Esophagus squamous epithelium (tissue), 5 donors: Measurements from ENCODE around the gene TREX2. TPM values are rescaled to one million over a fixed set of nuclear protein-coding genes. Genes with fewer than 3 reads are reported as not detected.

Experiments used
- DNase-seq: peaks from one replicate; lab custom pipeline; 2025; lab: John Stamatoyannopoulos, UW
- H3K27ac ChIP-seq, 4 donors: fragments of 200-600 bp; sonication (generic); one replicate each; pipeline ENCODE4 v1.5.1; 2016 to 2019; ENCODE audit warnings: mild to moderate bottlenecking in 1 of 4
- H3K27me3 ChIP-seq, 4 donors: fragments of 200-600 bp; sonication (generic); 1 replicate in 3 of 4; 2 replicates in 1 of 4; pipeline versions ENCODE4 v1.5.1 to v1.6.0; 2017 to 2021; ENCODE audit warnings: antibody characterized with exemption in 1 of 4
- H3K36me3 ChIP-seq, 3 donors: fragments of 200-600 bp; sonication (generic); one replicate each; pipeline ENCODE4 v1.5.1; 2016 to 2019
- H3K4me1 ChIP-seq, 3 donors: fragments of 200-600 bp; sonication (generic); one replicate each; pipeline ENCODE4 v1.5.1; 2017 to 2019
- H3K4me3 ChIP-seq, 4 donors: fragments of 200-600 bp; sonication (generic); 1 replicate in 3 of 4; 2 replicates in 1 of 4; pipeline ENCODE4 v1.5.1; 2016 to 2019; ENCODE audit warnings: mild to moderate bottlenecking in 2 of 4, moderate library complexity in 1 of 4
- H3K9me3 ChIP-seq, 3 donors: fragments of 200-600 bp; sonication (generic); one replicate each; pipeline ENCODE4 v1.5.1; 2016 to 2019
- CTCF ChIP-seq, 6 experiments: fragments of 450-650 bp in 4 of 6; fragments of 200-600 bp in 2 of 6; sonication (generic) in 2 of 6; IDR thresholded peaks; one replicate each; pipeline ENCODE4 v1.5.1; 2016 to 2019; ENCODE audit warnings: antibody characterized with exemption in 6 of 6, mild to moderate bottlenecking in 4 of 6, moderate library complexity in 4 of 6
- POLR2A ChIP-seq, 4 donors: fragments of 450-650 bp; IDR thresholded peaks; one replicate each; pipeline ENCODE4 v1.6.1; 2017; ENCODE audit warnings: antibody characterized with exemption in 4 of 4, mild to moderate bottlenecking in 4 of 4, moderate library complexity in 3 of 4
- WGBS, 2 donors: methylation state at CpG; one replicate each; pipeline ENCODE4 v1.1.5; 2018; 5-methylcytosine and 5-hydroxymethylcytosine counted together
- intact Hi-C: fragments of 100-400 bp; cut with DNase I; formaldehyde crosslinking; loops from one replicate; pipeline ENCODE4 v1.15.0; 2022
- total RNA-seq, 4 donors: library from RNA; depleted of rRNA; stranded (reverse); fragments of >200 nt; gene quantifications; one replicate each; pipeline ENCODE4 v1.1.0, GENCODE V29; 2016
- donor health status: DM: yes; HTN: yes; CAD: no.

The TREX2 gene
- total RNA-seq, 4 donors from 2014 or later: 1.4 to 6.6 (median 4.3) TPM

DNA sequence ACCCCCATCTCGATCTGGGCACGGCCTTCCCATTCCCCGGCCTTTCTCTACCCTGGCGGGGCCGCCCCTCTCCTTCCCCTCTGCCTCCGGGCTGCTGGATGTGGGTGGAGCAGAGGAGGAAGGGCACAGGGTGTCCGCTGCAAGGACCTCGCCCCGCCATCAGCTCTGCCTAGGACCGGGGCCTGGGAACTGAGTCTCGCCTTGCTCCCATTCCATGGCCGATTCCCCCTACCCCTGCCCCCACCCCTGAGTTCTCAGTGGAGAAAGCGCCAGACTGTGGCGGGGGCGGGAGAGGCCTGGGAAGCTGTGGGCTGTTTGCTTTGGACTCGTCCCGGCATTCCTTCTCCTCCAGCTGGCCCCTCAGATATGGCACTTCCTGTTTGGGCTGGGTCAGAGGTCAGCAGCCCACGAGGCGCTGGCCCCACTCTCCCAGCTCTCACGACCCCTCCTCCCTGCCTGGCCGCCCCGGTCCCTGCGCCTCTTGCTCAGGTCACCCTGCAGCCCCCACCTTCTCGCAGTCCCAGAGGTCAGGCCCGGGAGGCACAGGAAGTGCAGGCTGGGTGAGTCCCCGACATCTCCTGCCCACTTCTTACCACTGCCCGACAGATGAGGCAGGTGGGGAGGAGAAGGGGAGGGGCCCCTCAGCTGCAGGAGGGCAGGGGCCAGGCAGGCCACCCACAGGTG is 42.5 kb upstream of the TREX2 start:
- Histone ChIP-seq H3K9me3 (no peaks in the 10 kb centered on the region), H3K27me3 (no peaks in the 10 kb centered on the region), H3K4me1 (peaks cover 10 to 40% (median 19%) of the 10 kb centered on the region in 3 donors), H3K27ac (peak overlapping the region in 2 of 4 donors; percentile 59 to 65), H3K36me3 (no peaks in the 10 kb centered on the region), H3K4me3 (no peak overlapping the region)
- intact Hi-C loops: no loop called here
- DNase-seq: no peak
- WGBS, 2 donors: 20 to 54% methylated on average over 2 to 5 of the region's 27 CpGs
- TF ChIP-seq CTCF (IDR thresholded peaks at IDR 0.05): no peak
- TF ChIP-seq POLR2A (IDR thresholded peaks at IDR 0.05): no peak

GRCh38 chrX:153487590-153488071 is 41.8 kb upstream of the TREX2 start:
- WGBS, 2 donors: 55 to 100% methylated on average over 1 to 2 of the region's 11 CpGs
- H3K27ac ChIP-seq: peak overlapping the region in 2 of 4 donors; percentile 59 to 65
- peaks cover 10 to 40% (median 19%) of the 10 kb centered on the region in 3 donors for H3K4me1 ChIP-seq
- no peaks in the 10 kb centered on the region for H3K27me3 ChIP-seq
- intact Hi-C loops: no loop called here
- no peak for TF ChIP-seq POLR2A (IDR thresholded peaks at IDR 0.05)
- TF ChIP-seq CTCF (IDR thresholded peaks at IDR 0.05): no peak
- DNase-seq: no peak
- H3K4me3 ChIP-seq: no peak overlapping the region
- H3K9me3 ChIP-seq: no peaks in the 10 kb centered on the region
- no peaks in the 10 kb centered on the region for H3K36me3 ChIP-seq

- H3K4me1 ChIP-seq: peaks cover 10 to 43% (median 16%) of the 10 kb centered on the region in 3 donors
Measured at GRCh38 chrX:153486171-153486570, 40.3 kb upstream of the TREX2 start.

GRCh38 chrX:153485396-153486080 is 39.7 kb upstream of the TREX2 start:
- intact Hi-C loops: no loop called here
- Histone ChIP-seq H3K4me1 (peaks cover 10 to 49% (median 21%) of the 10 kb centered on the region in 3 donors), H3K27ac (no peak overlapping the region), H3K9me3 (no peaks in the 10 kb centered on the region), H3K4me3 (no peak overlapping the region), H3K36me3 (no peaks in the 10 kb centered on the region), H3K27me3 (no peaks in the 10 kb centered on the region)
- DNase-seq: no peak
- WGBS, 2 donors: 40 to 84% methylated on average over 1 to 3 of the region's 30 CpGs
- TF ChIP-seq CTCF (IDR thresholded peaks at IDR 0.05) (no peak), POLR2A (IDR thresholded peaks at IDR 0.05) (no peak)

More at GRCh38 chrX:153486171-153486570, 40.3 kb upstream of the TREX2 start:
- Histone ChIP-seq H3K27ac (no peak overlapping the region), H3K36me3 (no peaks in the 10 kb centered on the region), H3K27me3 (no peaks in the 10 kb centered on the region), H3K4me3 (no peak overlapping the region), H3K9me3 (no peaks in the 10 kb centered on the region)
- no peak for DNase-seq
- 60 to 81% methylated on average over 3 to 4 of the region's 10 CpGs for WGBS, 2 donors
- TF ChIP-seq POLR2A (IDR thresholded peaks at IDR 0.05) (no peak), CTCF (IDR thresholded peaks at IDR 0.05) (no peak)
- intact Hi-C loops: no loop called here
